IPS DF 4.7 (cell line): Measurements from ENCODE around the gene NEK4.

Experiments used
- DNase-seq: peaks from one replicate; pipeline ENCODE4 v3.0.0-alpha.2; 2013; ENCODE audit warnings: low spot score; ENCODE audit errors: extremely low read depth

Gene NEK4

DNA sequence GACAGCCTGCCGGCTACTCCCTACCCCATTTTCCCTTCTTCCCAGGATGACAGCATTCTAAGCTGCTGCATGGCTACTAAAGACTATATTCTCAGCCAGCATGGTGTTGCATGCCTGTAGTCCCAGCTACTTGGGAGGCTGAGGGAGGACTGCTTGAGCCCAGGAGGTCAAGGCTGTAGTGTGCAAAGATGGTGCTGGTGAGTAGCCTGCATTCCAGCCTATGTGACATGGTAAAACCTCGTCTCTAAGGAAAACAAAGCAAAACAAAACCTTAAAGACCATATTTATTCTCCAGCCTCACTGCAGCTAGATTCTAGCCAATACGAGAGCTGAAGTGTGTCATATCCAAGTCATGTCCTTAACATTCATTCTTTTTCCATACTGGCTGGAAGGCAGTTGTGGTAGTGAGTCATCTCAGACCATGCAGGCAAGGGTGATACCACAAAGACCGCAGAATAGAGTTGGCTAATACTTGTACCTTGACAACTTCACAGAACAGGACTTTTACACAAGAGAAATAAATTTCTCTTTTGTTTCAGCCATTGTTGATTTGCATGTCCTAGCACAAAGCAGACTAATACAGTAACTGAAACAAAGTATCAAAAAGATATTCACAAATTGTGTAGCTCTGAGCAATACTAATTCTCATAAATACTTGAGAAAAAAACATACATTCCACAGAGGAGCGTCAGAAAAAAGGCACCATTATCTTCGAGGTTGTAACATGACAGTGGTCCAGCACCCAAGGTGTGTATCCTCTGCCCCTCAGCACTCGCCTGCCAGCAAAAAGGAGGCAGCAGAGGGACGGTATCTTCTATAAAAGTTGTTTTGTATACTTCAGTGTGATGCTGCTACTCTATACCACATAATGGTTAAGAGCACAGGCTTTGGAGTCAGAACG, 99.9 kb downstream of the NEK4 start:
- no peak for DNase-seq

DNA sequence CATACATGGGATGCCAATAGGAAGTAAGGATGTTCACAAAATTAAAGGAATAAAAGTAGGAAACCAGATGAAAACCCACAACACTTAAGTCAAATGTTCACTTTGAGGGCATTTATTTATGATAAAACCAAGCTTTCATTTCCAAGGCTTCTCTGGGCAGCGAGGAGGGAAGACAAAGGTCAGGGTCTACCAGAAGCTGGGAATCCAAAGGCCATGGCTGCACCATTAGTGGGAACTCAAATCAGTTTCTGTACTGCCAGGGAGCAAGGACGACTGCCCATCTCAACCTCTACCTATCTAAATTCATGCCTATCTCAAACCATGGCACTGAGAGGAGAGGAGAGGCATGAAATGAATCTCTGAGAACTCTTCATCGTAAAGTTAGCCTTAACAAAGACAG, 107.6 kb downstream of the NEK4 start:
- DNase-seq, result no peak

DNA sequence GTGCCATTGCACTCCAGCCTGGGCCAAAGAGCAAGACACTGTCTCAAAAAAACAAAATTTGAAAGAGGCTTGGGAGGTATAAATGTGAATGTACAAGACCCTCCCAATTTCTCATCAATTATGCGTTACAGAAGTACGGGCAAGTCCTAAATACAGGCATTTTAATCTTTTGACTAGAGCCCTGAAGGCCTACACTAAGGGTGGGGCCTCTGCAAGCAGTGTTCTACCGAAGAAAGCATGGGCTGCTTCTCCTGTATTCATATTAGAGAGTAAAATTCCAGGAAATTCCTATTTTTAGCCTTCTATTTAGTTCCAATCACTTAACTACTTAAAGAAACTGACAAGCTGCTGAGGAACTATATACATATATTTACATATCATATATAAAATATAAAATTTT, 110.7 kb downstream of the NEK4 start:
- no peak for DNase-seq
